IPS DF 19.7 (cell line): Measurements from ENCODE around the gene GABRB1.
A peak's percentile ranks its signal among the peaks of the same experiment; 100 is the strongest.

ENCODE experiments used
- DNase-seq: peaks from one replicate; pipeline ENCODE4 v3.0.0-alpha.2; 2013; ENCODE audit warnings: low read depth, low spot score

GABRB1 gene

DNA sequence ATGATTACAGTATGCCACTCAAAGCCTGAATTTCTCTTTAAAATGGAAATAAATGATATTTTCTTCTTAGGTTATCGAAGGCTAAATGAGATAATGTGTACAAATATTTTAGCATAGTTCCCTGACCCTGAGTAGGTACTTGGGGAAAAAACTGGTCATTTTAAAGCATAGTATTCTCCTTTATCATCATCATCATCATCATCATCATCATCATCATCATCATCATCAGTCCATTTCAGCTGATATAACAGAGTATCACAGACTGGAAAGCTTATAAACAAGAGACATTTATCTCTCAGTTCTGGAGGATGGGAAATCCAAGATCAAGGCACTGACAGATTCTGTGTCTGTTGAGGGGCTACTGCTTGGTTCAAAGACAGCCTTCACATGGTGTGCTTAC lies 13.9 kb downstream of the GABRB1 start:
- no peak for DNase-seq

DNA sequence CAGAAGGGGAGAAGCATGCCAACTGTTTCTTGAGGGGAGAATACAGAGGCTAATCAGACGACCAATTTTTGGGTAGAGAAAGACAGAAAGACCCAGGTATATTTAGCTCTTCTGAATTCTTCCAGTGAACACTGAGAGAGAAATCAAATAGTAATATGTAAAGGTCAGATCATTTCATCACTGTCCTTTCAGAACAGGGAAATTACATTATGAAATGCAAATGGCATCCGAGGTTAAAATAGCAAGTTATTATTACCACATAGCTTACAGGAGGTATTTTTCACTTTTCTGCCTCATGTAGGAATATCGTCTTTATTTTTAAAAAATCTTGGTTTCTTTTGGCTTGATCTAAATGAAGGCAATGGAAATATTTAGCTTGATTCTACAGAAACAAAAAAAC lies 18.0 kb downstream of the GABRB1 start:
- DNase-seq, result no peak

DNA sequence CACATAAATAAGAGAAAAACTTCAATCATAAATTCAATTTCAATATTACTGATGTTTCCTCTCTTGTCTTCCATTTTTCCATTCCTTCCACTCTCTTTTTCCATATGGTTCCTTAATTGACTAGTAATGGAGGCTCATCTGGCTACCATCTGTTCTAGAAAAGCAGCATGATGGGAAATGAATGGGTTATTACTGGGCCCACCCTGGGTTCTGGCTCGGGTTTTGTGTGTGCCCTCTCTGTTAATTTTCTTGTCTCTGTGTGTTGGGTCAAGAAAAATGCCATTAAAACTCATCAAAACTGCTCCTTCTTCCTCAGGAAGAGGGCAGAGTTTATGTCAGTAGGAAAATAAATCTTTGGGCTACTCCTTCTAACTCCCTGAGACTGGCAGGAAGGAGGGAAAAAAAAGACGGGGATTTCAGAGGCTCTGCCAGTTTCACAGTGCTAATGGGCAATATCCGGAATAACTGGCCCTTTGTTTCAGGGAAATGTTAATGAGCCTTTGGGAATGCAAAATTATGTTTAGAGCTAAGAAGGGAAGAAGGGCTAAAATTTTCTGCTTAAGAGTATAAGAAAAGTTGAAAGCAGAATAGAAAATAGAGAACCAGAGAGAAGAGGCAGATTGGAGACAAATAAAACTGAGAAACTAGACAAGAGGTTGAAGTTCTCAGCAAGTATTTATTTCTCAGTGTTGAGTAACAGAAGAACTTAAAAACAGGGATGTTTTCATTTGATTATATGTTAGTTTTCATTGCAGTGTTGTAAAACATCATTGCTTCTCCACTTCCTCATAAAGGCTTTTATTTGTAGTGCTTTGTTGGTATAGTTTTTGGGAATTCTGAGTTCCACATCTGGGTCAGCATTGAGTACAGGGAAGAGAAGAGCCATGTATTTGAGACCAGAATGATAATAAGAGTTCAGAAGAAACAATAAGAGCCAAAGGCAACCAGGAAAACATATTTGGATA lies 19.7 kb downstream of the GABRB1 start:
- peak; percentile 3 for DNase-seq

DNA sequence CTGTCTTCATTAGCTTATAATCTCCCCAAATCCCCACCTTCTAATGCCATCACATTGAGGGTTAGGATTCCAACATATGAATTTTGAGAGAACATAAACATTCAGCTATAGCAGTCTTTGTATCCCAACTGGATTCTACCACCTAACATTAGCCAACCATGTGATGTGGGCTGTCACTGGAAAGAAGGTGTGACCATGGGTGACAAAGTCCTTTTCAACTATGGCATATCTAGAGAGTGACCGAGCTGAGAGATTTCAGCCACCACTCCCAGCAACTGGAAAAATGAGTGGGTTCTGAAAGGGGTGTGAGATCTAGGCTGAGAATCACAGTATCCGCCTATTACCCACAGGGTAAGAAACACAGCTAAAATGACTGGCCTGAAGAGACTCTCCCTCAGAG lies 22.1 kb downstream of the GABRB1 start:
- no peak for DNase-seq

DNA sequence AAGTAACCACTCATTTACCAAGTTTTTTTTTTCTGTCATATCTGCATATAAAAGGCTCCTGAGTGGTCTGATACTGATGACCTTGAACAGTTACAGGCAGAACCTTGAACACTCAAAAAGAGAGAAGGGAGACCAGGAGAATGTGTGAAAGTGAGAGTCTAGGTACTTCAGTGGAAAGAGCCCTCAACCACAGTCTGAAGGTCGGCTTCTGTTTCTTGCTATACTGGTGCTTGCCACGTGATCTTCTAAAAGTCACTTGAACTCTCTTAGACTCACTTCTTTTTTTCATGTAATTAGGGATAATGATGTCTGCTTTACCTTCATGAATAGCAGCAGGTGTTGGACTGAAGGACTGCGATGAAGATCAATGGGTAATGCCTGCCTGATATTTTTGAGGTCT lies 22.8 kb downstream of the GABRB1 start:
- DNase-seq, result no peak

DNA sequence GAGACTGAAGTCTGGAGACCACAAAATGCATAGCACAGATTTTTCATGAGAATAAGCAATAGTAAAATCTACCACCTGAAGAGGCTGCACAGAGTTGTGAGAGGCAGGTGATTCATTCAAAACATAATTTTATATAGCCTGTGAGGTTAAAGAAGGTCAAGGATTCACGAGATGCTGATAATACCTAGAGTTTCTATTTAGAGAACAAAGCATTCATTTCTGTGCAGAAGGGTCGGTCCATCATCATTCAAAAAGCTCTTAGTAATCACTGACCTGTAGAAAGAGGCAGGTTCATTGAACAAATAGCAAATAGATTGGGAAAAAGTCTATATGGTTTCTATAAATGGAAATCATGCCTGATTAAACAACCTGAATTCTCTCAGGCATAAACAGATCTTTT lies 26.6 kb downstream of the GABRB1 start:
- DNase-seq, result no peak

DNA sequence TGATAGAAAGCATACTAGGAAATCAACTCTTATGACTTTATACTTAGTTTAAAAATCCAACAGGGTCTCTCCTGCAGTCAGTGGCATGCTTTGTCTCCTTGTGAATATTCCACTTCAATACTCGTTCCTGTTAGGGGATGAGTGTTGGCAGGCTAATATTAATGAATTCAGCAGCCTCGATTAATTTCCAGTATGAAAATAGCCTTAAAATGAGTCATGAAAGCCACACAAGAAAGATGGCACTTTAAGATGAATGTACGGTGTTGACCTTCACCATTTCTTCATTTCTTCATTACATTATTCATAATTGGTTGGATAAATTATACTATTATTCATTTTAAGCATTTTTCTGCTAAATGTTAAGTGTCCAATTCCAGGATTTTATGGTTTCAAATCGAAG lies 29.2 kb downstream of the GABRB1 start:
- no peak for DNase-seq

DNA sequence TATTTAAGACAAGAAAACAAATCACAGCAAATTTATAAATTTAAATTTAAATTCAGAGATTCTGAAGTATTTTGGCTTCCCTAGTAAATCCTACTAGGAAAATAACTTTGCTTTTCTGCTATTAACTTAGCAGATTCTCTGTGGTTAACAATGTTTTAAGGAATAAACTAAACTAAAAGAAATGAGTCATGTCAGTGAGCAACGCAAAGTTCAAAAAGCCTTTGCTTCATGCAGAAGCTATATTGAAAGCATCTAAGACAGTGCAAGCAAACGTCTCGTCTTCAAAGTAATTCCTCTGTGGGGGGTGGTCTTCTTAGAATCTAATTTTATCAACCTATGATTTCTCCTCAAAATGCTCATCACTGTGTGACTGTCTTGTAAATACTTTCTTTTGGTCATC lies 30.1 kb downstream of the GABRB1 start:
- no peak for DNase-seq

DNA sequence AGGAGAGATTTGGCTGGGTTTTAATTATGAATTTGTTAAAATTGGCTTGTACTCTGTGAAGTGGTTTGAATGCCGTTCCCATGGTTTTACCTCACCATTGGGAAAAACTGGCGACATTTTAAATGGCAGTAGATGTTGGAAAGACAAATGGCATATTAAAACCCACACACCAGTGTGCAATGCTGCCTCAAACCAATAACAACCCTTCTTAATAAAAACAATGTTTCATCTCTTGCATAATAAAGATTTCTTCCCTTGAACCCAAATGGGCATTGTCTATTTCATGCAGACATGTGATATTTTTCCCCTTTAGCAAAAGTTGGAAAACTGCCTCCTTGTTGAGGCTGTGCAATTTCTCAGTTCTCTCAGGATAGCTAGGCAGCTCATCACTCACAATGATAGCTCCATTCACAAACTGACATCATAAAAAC lies 33.7 kb downstream of the GABRB1 start:
- DNase-seq, result no peak

DNA sequence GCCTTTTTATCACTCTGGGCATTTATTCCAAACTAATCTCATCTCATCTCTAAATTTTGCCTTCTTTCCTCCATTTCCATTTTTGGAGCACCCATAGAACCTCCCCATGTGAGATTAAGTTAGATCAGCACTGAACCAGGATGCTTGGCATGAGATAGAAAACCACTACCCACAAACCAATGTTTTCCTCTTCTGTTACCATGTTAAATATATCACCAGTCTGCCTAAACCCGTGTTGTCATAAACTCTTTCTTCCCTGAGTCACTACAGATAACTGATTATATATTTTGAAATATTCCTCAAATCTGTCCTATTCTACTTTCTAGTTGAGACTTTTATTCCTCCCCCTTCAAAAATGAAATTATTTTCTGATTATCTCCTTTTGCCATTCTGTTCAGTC lies 37.6 kb downstream of the GABRB1 start:
- DNase-seq, result no peak

DNA sequence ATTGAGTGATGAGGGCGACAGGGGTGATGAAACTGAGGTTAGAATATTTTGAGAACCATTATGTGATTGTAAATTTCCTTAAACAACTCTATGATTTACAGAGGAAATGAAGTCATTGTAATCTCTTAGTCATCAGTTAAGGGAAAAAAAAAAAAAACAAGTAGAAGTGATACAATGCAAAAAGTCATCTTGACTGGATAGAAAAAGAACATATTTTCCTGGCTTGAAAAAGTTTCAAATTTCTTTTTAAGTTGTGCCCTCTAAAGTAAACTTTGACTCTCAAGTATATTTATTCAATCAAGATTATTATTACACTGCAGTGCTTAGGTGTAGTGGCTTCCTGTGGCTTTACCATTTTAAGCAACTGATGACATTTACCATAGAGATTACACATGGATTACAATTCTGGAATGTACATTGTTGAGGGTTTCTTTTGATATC lies 40.6 kb downstream of the GABRB1 start:
- DNase-seq, result no peak

DNA sequence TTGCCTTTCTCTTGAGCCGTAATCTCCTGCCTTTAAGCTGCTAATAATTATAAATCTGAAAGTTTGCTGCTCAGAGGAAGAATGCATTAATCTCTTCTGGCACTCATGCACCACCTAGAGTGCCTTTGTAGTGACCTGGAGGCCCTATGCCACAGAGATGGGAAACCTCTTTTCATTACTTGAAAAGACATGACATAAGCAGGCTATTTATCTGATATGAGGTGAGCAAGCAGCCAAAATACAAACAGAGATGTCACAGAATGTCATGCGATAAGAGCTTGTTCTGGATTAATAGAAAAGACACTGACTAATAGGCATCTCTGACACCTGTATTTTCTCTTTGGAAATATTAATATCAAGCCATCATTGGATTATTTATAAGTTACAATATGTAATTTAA lies 42.3 kb downstream of the GABRB1 start:
- no peak for DNase-seq

DNA sequence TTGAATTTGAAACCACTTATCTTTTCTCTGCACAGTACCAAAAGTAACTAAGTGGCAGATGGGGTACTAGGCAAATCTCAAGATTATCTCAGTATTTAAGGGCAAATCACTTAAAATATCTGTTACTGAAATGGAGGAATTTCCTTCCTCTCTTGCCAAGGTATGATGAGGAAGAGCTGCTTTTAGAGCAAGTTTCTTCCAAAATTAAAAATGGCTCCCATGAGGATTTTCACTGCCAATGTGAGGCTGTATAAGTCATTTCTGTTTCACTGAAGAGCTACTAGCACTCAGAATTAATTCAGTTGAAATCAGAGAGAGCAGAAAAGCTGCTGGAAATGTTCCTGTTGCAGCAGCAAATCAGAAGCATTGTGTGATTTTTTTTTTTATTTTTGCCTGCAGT lies 43.4 kb downstream of the GABRB1 start:
- DNase-seq, result no peak

DNA sequence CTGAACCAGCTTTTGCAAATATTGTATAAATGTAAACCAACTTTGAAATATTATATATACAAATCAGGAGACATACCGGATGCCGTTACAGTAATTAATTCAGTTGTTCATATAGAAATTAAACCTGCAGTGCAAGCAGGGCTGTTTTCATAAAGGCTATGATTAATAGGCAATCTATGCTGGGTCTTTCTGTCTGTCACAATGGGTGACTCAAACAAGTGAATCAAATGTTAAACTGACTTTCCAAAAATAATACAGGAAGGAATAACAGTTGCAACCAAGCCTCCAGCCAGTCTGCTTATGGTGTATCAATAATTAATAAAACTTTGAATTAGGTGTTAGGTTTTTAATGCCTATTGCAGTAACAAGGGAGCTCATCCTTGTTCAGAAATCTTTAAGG lies 43.9 kb downstream of the GABRB1 start:
- DNase-seq, result no peak

DNA sequence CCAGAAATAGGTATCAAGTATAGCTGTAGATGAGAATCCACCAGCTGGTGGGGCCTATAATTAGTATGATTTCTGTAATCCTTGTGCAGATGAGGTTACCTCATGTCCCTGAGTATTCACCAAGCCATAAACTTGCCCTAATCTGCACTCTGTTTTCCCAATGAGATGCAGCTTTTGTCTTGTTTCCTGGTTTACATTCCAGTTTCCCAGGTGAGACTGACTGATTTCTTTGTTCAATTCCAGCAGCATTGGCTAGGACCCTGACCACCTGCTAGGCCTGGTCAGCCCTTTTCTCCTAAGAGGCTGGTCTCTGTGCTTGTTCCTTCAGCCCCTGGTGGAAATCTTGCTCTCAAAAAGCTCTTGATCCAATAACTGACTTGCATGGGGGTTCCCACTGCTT lies 44.6 kb downstream of the GABRB1 start:
- DNase-seq, result peak; percentile 5

DNA sequence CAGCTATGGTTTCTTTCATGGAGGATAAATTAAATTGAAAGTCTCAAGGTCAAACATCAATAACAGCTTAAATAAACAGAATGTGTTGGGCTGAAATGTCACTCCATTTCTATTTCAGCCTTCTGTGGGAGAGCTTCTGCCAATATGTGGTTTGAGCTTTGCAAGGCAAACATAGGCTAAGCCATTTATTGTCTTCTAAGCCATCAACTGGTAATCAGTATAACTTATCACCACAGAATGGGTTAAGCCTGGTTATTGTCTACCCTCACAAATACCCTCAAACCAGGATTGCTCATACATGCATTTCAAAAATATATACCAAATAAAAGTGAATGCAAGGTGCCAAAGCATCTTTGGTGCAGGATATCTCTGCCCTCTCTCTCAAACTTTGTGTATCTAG lies 52.7 kb downstream of the GABRB1 start:
- DNase-seq, result no peak

DNA sequence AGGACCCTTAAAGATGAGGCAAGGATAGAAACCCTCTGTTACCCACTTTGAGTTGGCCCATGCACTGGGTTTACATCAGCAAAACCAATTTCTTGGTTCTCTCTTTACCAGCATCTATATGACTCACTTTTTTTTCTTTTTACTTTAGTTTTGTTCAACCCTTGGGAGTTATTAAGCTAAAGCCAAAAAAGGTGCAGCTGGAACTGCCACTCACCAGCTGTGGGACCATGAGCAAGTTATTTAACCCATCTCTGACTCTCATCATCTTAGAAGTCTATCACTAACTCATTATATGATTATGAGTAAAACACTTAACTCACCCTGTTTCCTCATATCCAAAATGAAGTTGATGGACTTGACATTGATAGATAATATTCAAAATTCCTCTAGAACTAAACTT lies 53.4 kb downstream of the GABRB1 start:
- DNase-seq, result no peak

DNA sequence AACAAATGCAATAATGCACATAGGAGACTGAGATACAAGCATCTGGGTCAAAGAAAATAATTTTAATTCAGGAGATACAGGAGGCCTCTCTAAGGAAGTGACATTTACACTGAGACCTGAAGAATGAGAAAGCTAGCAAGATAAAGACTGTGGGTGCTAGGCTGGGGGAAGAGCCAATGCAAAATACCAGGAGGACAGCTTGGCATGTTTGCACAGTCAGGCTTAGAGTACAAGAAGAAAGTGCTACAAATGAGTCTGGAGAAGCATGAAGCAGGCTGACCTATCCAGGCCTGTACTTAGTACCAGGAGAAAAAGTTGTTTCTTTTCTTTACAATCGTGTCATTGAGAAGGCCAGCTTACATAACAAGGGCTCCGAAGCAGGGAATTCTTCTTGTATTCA lies 56.9 kb downstream of the GABRB1 start:
- no peak for DNase-seq

DNA sequence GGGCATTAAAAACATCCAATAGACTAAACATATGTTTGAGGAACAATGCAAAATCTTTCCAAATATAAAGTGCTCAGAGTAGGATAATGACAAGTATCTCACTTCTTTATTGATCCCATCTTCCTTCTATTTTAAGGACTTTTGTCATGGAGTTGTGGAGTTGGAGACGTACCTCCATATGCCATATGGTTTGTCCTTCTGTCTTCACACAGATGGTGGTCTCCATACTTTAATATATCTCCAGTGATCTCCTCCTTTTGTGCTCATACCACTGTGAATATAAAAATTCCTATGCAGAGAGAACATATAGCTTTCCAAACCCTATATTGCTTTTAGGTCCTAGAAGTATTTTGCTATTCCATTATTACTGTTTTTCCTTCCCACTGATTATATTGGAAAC lies 64.5 kb downstream of the GABRB1 start:
- DNase-seq, result no peak

DNA sequence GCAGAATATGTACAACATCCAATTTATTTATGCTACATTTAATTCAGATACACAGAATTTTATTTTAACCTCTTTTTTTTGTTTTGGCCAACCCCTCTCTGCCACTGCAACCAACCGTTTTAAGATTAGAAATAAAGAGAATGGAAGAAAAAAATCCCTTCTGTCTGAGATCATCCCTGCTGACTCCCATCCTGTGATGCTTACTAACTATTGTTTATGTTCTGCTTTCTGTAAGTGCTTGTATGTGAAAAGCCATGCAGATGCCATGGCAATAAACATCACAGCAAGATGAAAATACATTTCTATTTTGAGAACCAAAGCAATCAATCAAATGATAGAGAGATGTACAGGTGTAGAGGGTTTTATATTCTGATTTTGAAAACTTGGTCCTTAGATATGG lies 70.1 kb downstream of the GABRB1 start:
- no peak for DNase-seq

DNA sequence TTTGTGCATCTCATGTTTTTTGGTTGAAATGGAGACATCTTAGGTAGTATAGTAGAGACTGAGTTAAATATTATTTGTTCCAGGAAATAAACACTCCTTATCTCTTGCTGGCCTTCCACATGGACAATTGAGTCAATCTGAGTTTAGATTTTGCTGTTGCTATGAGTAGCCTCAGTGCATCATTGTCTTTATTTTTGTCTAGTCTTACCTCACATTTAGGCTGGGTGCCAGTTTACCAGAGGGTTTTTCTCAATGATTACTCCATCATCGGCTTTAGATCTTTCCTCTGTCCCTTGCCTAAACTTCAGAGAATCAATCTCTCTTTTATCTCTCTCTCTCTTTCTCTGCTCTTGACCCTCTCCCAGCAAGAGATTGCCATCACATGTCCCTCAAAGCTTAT lies 73.6 kb downstream of the GABRB1 start:
- DNase-seq, result no peak

DNA sequence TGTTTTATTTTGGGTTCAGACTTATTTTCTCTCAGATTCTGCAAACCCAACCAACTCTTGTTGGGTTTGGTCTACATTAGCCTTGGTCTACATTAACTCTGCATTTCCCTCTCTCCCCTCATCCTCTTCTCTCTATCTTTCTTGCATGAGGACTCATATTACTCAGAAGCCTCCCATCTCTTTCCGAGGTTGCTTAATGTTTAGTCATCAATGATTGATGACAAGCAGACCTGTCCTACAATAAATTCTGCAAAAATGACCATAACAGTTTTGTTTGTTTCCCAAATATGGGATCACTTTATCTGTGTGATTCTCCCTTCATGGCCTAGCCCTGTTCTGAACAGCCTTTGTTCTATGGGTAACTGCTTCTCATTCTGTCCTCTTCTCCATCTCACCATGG lies 75.2 kb downstream of the GABRB1 start:
- no peak for DNase-seq

DNA sequence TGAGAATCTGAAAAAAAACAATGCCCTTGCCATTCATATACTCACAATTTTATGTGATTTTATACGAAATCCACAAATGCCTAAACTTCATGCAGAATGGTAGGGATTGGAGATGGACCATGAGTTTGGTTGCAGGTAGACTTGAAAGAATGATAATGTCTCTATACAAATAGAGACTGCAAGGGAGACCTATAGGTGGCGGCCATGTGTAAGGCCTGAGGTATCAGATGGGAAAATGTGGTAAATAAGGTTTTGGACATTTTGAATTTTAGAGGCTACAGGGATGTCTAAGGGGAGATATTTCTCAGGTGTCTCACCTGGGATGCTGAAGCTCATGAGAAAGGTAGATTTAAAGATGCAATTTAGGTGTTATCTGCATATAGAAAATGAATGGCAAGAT lies 78.0 kb downstream of the GABRB1 start:
- no peak for DNase-seq
